GM12878 (cell line): ENCODE results near the gene IPP. TPM values are rescaled to one million over a fixed set of nuclear protein-coding genes. Genes with fewer than 3 reads are reported as not detected.

Source experiments
- ATAC-seq: fragments of 200-7000 bp; cut with Tn5 transposase; 3 replicates; pipeline ENCODE4 v1.9.1; 2020; ENCODE audit warnings: mild to moderate bottlenecking, moderate library complexity
- BruUV-seq: library from RNA; stranded (reverse); fragments of 400-500 nt; replicated peaks from 2 replicates; lab custom pipeline; 2021; lab: Mats Ljungman, UMichigan
- CTCF ChIA-PET: fragments of 300-600 bp; sonication (Branson Sonifier 250); formaldehyde crosslinking; extraction: SDS; loops from one replicate; lab custom pipeline; 2021; ENCODE audit warnings: inconsistent platforms; lab: Yijun Ruan, JAX
- POLR2A ChIA-PET: fragments of 350-600 bp; formaldehyde crosslinking; extraction: SDS; loops from one replicate; lab custom pipeline; 2021; ENCODE audit warnings: inconsistent platforms; lab: Charles Lee
- RAD21 ChIA-PET: fragments of 300-600 bp; sonication (Branson Sonifier 250); formaldehyde crosslinking; loops from one replicate; lab custom pipeline; 2023; ENCODE audit warnings: antibody characterized with exemption; ENCODE audit not compliant: unreplicated experiment; lab: Charles Lee
- SMC1A ChIA-PET: fragments of 300-600 bp; sonication (Branson Sonifier 250); formaldehyde crosslinking; loops from one replicate; lab custom pipeline; 2023; ENCODE audit not compliant: unreplicated experiment, uncharacterized antibody; lab: Charles Lee
- DNase-seq: peaks from one replicate; pipeline ENCODE4 v3.0.0-alpha.2; 2011; ENCODE audit warnings: low read depth, low spot score
- FAIRE-seq: peaks from 3 replicates; lab custom pipeline; 2011; peaks lifted over from hg19 to GRCh38; lab: Jason Lieb, UNC
- H2AFZ ChIP-seq: 2 replicates; pipeline ENCODE4 v1.6.0; 2011; ENCODE audit warnings: low read depth, low read length, control low read depth; ENCODE audit not compliant: control insufficient read depth
- H3K27ac ChIP-seq: 2 replicates; pipeline ENCODE4 v1.5.1; 2011; ENCODE audit warnings: control low read depth; ENCODE audit not compliant: control insufficient read depth, insufficient read depth
- H3K27me3 ChIP-seq, 2 experiments: replicated peaks in 1 of 2; 2 replicates each; pipeline versions ENCODE4 v1.6.0 to v1.6.1; 2011; ENCODE audit warnings: low read length in 1 of 2; ENCODE audit not compliant: control insufficient read depth in 2 of 2, insufficient read depth in 2 of 2
- H3K36me3 ChIP-seq, 2 experiments: 2 replicates each; pipeline ENCODE4 v1.5.1; 2011; ENCODE audit warnings: low read length in 1 of 2; ENCODE audit not compliant: control insufficient read depth in 2 of 2, insufficient read depth in 2 of 2
- H3K4me1 ChIP-seq: 2 replicates; pipeline ENCODE4 v1.6.1; 2011; ENCODE audit warnings: mild to moderate bottlenecking, low read length, moderate library complexity, mixed read lengths; ENCODE audit not compliant: control insufficient read depth, insufficient read depth
- H3K4me2 ChIP-seq: 2 replicates; pipeline ENCODE4 v1.6.0; 2011; ENCODE audit warnings: control low read depth; ENCODE audit not compliant: control insufficient read depth, insufficient read depth
- H3K4me3 ChIP-seq: fragments of 200-600 bp; sonication (generic); 2 replicates; pipeline ENCODE4 v1.5.1; 2016
- H3K79me2 ChIP-seq: 2 replicates; pipeline ENCODE4 v1.6.0; 2011; ENCODE audit warnings: low read length; ENCODE audit not compliant: control insufficient read depth, insufficient read depth
- H3K9ac ChIP-seq: 2 replicates; pipeline ENCODE4 v1.8.0; 2011; ENCODE audit warnings: low read length, control low read depth, mixed read lengths; ENCODE audit not compliant: control insufficient read depth, insufficient read depth
- H3K9me3 ChIP-seq: replicated peaks from 3 replicates; pipeline ENCODE4 v1.5.1; 2011; ENCODE audit warnings: mild to moderate bottlenecking, low read length; ENCODE audit not compliant: control insufficient read depth, insufficient read depth
- H4K20me1 ChIP-seq: 2 replicates; pipeline ENCODE4 v1.6.0; 2011; ENCODE audit not compliant: control insufficient read depth, insufficient read depth
- ATF7 ChIP-seq: fragments of 450-650 bp; IDR thresholded peaks from 2 replicates; pipeline ENCODE4 v1.6.1; 2016; ENCODE audit warnings: low read depth, mild to moderate bottlenecking
- CBX3 ChIP-seq: fragments of 200-600 bp; sonication (generic); IDR thresholded peaks from 2 replicates; pipeline ENCODE4 v1.6.1; 2016; ENCODE audit warnings: low read depth, borderline replicate concordance
- CREB1 ChIP-seq: IDR thresholded peaks from 2 replicates; pipeline ENCODE4 v1.6.1; 2012; ENCODE audit warnings: low read depth, mild to moderate bottlenecking, inconsistent platforms
- CREM ChIP-seq: IDR thresholded peaks from 2 replicates; pipeline ENCODE4 v1.6.1; 2014; ENCODE audit warnings: antibody characterized with exemption, low read depth
- FOXM1 ChIP-seq: IDR thresholded peaks from 2 replicates; pipeline ENCODE4 v1.6.1; 2012; ENCODE audit warnings: low read depth, mild to moderate bottlenecking, inconsistent platforms, low read length, moderate library complexity
- MYC ChIP-seq: IDR thresholded peaks from 2 replicates; pipeline ENCODE4 v1.6.1; 2011; ENCODE audit warnings: mild to moderate bottlenecking, low read length, moderate library complexity, inconsistent platforms; ENCODE audit not compliant: insufficient read depth, insufficient replicate concordance, insufficient read length, severe bottlenecking
- NBN ChIP-seq: fragments of 450-650 bp; IDR thresholded peaks from 2 replicates; pipeline ENCODE4 v1.6.1; 2016
- NFYB ChIP-seq: IDR thresholded peaks from 2 replicates; pipeline ENCODE4 v1.6.1; 2011; ENCODE audit warnings: low read depth, mild to moderate bottlenecking, low read length, improper control_type of control experiment, moderate library complexity; ENCODE audit not compliant: insufficient read depth
- NR2C1 ChIP-seq: fragments of 450-650 bp; IDR thresholded peaks from 2 replicates; pipeline ENCODE4 v1.6.1; 2017; ENCODE audit warnings: antibody characterized with exemption, mild to moderate bottlenecking, moderate library complexity
- POLR2A ChIP-seq: IDR thresholded peaks from 2 replicates; pipeline ENCODE4 v1.6.1; 2011; ENCODE audit warnings: low read depth, mild to moderate bottlenecking, low read length
- POLR2AphosphoS2 ChIP-seq: IDR thresholded peaks from 2 replicates; pipeline ENCODE4 v1.6.1; 2011; ENCODE audit warnings: low read depth, mild to moderate bottlenecking, low read length, improper control_type of control experiment, moderate library complexity
- RAD51 ChIP-seq: fragments of 450-650 bp; IDR thresholded peaks from 2 replicates; pipeline ENCODE4 v1.6.1; 2016; ENCODE audit warnings: moderate library complexity, mild to moderate bottlenecking, inconsistent platforms
- RB1 ChIP-seq: fragments of 450-650 bp; formaldehyde crosslinking; IDR thresholded peaks from 2 replicates; pipeline ENCODE4 v1.6.1; 2017; ENCODE audit warnings: mild to moderate bottlenecking, borderline replicate concordance
- RBBP5 ChIP-seq: fragments of 200-600 bp; sonication (generic); conservative IDR thresholded peaks from 2 replicates; pipeline ENCODE4 v1.6.1; 2016
- SMAD5 ChIP-seq: IDR thresholded peaks from 2 replicates; pipeline ENCODE4 v1.6.1; 2016; ENCODE audit warnings: antibody characterized with exemption, low read depth
- SP1 ChIP-seq: IDR thresholded peaks from one replicate; pipeline ENCODE4 v1.6.1; 2011; ENCODE audit warnings: low read depth, low read length
- TBL1XR1 ChIP-seq: IDR thresholded peaks from 2 replicates; pipeline ENCODE4 v1.6.1; 2012; ENCODE audit warnings: low read depth, low read length, improper control_type of control experiment
- YY1 ChIP-seq: IDR thresholded peaks from 2 replicates; pipeline ENCODE4 v1.6.1; 2011; ENCODE audit warnings: low read depth, mild to moderate bottlenecking, low read length
- whole genome bisulfite sequencing: methylation state at CpG from one replicate; pipeline ENCODE4 v1.1.6; 2016; ENCODE audit warnings: low lambda C conversion rate; ENCODE audit not compliant: insufficient replicate concordance, insufficient coverage; ENCODE audit errors: missing lambda C conversion rate; 5-methylcytosine and 5-hydroxymethylcytosine counted together
- in situ Hi-C: fragments of 300-500 bp; cut with MboI; formaldehyde crosslinking; loops from 9 replicates; pipeline ENCODE4 v1.14.3; 2018; ENCODE audit warnings: mixed read lengths
- intact Hi-C: fragments of 100-400 bp; cut with micrococcal nuclease; formaldehyde crosslinking; loops from one replicate; pipeline ENCODE4 v1.14.2; 2022; ENCODE audit not compliant: unreplicated experiment
- polyA plus RNA-seq, 11 experiments: library from polyadenylated mRNA; depleted of rRNA in 4 of 11; unstranded in 6 of 11; stranded (reverse) in 5 of 11; fragments of >200 nt; fragmentation: Nextera tagmentation in 4 of 11; fragmentation: Illumina TruSeq in 1 of 11; extraction: Ambion mirVana in 4 of 11; extraction: Trizol in 1 of 11; gene quantifications; 1 replicate in 1 of 11; 2 replicates in 10 of 11; pipeline versions ENCODE4 v1.2.1 to v1.2.3, GENCODE V29; 2011 to 2016; ENCODE audit warnings: inconsistent platforms in 2 of 11, missing spikeins in 2 of 11, low read depth in 1 of 11
- total RNA-seq, 4 experiments: library from RNA; depleted of rRNA in 3 of 4; stranded (reverse); fragments of >200 nt in 3 of 4; fragmentation: Illumina TruSeq in 1 of 4; extraction: Trizol in 1 of 4; gene quantifications; 2 replicates each; pipeline versions ENCODE4 v1.2.1 to v1.2.3, GENCODE V29; 2013 to 2021
- TF ChIP-seq, protein P1 (sequence below): fragments of 450-650 bp; IDR thresholded peaks from 2 replicates; pipeline ENCODE4 v1.6.1; 2017; ENCODE audit warnings: antibody characterized with exemption, mild to moderate bottlenecking, moderate library complexity

Gene IPP
- total and polyA plus RNA-seq, 10 of the 15 experiments (the other 5 are each of a cell fraction or from before 2014, with no cell fraction given), result 4.7 to 15.0 (median 10.4) TPM

GRCh38 chr1:45687754-45688740, 62.4 kb downstream of the IPP start, which contains the start of gene TMEM69:
TMEM69 (plus strand) TSS chr1:45688181; CDS start chr1:45691069, 2,888 bp downstream.
- Histone ChIP-seq H2AFZ (peak within 1 kb of the TSS; percentile 73), H4K20me1 (no peaks in the 10 kb centered on the region), H3K27ac (peak within 1 kb of the TSS; percentile 100), H3K36me3 (peaks cover 0 to 11% of the 10 kb centered on the region in 2 experiments; a peak in 2 of 4 replicates), H3K9me3 (no peaks in the 10 kb centered on the region), H3K4me1 (peaks cover 3% of the 10 kb centered on the region; the same call in 1 of the 2 replicates), H3K9ac (peak within 1 kb of the TSS; percentile 99), H3K27me3 (no peaks in the 10 kb centered on the region), H3K79me2 (peaks cover 74% of the 10 kb centered on the region), H3K4me2 (peak within 1 kb of the TSS; percentile 91), H3K4me3 (peak within 1 kb of the TSS; percentile 98)
- intact Hi-C loops (loop anchor here (1.0 to 10.0 kb wide), 9 partner anchors 62 to 657 kb away; partner anchors contain the start of genes CCDC163, IPP, MAST2 and MMACHC), in situ Hi-C loops (no loop called here)
- ChIA-PET CTCF (interaction anchor here (1.4 kb wide), 1 partner anchor 9 kb away, joined by 3 read pairs; no protein-coding TSS in a partner anchor), RAD21 (interaction anchor here (0.7 to 2.6 kb wide), 6 partner anchors 10 to 105 kb away, joined by 3 to 16 read pairs (median 3); partner anchors contain the start of genes IPP and NASP), POLR2A (interaction anchor here (0.7 to 2.4 kb wide), 12 partner anchors 9 to 442 kb away, joined by 3 to 18 read pairs (median 4); partner anchors contain the start of gene IPP), SMC1A (interaction anchor here (0.9 to 1.6 kb wide), 5 partner anchors 43 to 166 kb away, joined by 3 read pairs; partner anchors contain the start of gene AKR1A1)
- no TSS peak for BruUV-seq
- peak; percentile 41 for ATAC-seq
- DNase-seq, result peak; percentile 77
- FAIRE-seq, result peak; percentile 91
- WGBS, result under 1% methylated on average over 24 of the region's 24 CpGs
- TF ChIP-seq NBN (peak; percentile 91; the same call in 1 of the 2 replicates), CREB1 (peak; percentile 63), RAD51 (peak; percentile 51; the same call in 1 of the 2 replicates), MYC (peak; percentile 68), POLR2A (peak; percentile 73), FOXM1 (peak; percentile 69), CBX3 (no peak), YY1 (peak; percentile 96), RBBP5 (0 out of 2 replicates have a peak, but pooled peaks have one; percentile 48), CREM (peak; percentile 68), RB1 (peak; percentile 68; the same call in 1 of the 2 replicates), NFYB (no peak), SMAD5 (peak; percentile 21; the same call in 1 of the 2 replicates), POLR2AphosphoS2 (peak; percentile 79), TBL1XR1 (0 out of 2 replicates have a peak, but pooled peaks have one; percentile 40), SP1 (peak; percentile 68), NR2C1 (peak; percentile 76), ATF7 (peak; percentile 43)
- TF ChIP-seq, protein P1, sequence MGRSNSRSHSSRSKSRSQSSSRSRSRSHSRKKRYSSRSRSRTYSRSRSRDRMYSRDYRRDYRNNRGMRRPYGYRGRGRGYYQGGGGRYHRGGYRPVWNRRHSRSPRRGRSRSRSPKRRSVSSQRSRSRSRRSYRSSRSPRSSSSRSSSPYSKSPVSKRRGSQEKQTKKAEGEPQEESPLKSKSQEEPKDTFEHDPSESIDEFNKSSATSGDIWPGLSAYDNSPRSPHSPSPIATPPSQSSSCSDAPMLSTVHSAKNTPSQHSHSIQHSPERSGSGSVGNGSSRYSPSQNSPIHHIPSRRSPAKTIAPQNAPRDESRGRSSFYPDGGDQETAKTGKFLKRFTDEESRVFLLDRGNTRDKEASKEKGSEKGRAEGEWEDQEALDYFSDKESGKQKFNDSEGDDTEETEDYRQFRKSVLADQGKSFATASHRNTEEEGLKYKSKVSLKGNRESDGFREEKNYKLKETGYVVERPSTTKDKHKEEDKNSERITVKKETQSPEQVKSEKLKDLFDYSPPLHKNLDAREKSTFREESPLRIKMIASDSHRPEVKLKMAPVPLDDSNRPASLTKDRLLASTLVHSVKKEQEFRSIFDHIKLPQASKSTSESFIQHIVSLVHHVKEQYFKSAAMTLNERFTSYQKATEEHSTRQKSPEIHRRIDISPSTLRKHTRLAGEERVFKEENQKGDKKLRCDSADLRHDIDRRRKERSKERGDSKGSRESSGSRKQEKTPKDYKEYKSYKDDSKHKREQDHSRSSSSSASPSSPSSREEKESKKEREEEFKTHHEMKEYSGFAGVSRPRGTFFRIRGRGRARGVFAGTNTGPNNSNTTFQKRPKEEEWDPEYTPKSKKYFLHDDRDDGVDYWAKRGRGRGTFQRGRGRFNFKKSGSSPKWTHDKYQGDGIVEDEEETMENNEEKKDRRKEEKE, result no peak; the same call in 1 of the 2 replicates
